Osteoblast (primary cell): Measurements from ENCODE around the gene L1TD1. TPM values are rescaled to one million over a fixed set of nuclear protein-coding genes. Genes with fewer than 3 reads are reported as not detected.

ENCODE experiments used
- total RNA-seq: library from RNA; depleted of rRNA; stranded (reverse); fragments of >200 nt; gene quantifications from 2 replicates; pipeline ENCODE4 v1.2.3, GENCODE V29; 2012

L1TD1 gene
- total RNA-seq, 1 donor = not detected

Other genes starting within 250 kb of the L1TD1 start
- gene KANK4, start 124.6 kb downstream of the L1TD1 start, total RNA-seq = under 0.01 TPM in 2 replicates
- gene USP1, start 242.2 kb downstream of the L1TD1 start, total RNA-seq = 20.9 and 23.5 TPM in 2 replicates